H1 (cell line): ENCODE measurements around the gene FMNL2. TPM values are rescaled to one million over a fixed set of nuclear protein-coding genes. Genes with fewer than 3 reads are reported as not detected.

Experiments
- JUN ChIP-seq: IDR thresholded peaks from 2 replicates; pipeline ENCODE4 v1.6.1; 2011; ENCODE audit warnings: low read depth, mild to moderate bottlenecking, improper control_type of control experiment, low read length
- NRF1 ChIP-seq: IDR thresholded peaks from 2 replicates; pipeline ENCODE4 v1.6.1; 2011; ENCODE audit warnings: mild to moderate bottlenecking, low read depth, low read length, improper control_type of control experiment
- PHF8 ChIP-seq: fragments of 200-600 bp; sonication (generic); conservative IDR thresholded peaks from 2 replicates; pipeline ENCODE4 v1.7.1; 2012; ENCODE audit warnings: low read depth, mild to moderate bottlenecking, inconsistent platforms, low read length, moderate library complexity
- POU5F1 ChIP-seq: IDR thresholded peaks from 2 replicates; pipeline ENCODE4 v1.6.1; 2011; ENCODE audit warnings: low read depth, mild to moderate bottlenecking, low read length, moderate library complexity
- ZNF274 ChIP-seq: IDR thresholded peaks from 2 replicates; pipeline ENCODE4 v1.7.0; 2012; ENCODE audit warnings: low read length, borderline replicate concordance; ENCODE audit errors: extremely low read depth
- polyA plus RNA-seq, 7 experiments: library from polyadenylated mRNA; depleted of rRNA in 3 of 7; stranded (reverse) in 5 of 7; unstranded in 2 of 7; fragments of >200 nt in 5 of 7; fragments of 200-250 nt in 2 of 7; gene quantifications; 1 replicate in 5 of 7; 2 replicates in 1 of 7; 4 replicates in 1 of 7; pipeline versions ENCODE4 v1.2.1 to v1.2.3, GENCODE V29; 2011 to 2013; ENCODE audit warnings: missing spikeins in 2 of 7, mixed read lengths in 2 of 7
- total RNA-seq: library from RNA; stranded (reverse); fragmentation: NEBNext Ultra II Directional; extraction: Animal tissue kit (Norgen Biotek cat#: 25700); gene quantifications from 2 replicates; pipeline ENCODE4 v1.2.1, GENCODE V29; 2021

FMNL2 gene
- total and polyA plus RNA-seq, 2 of the 8 experiments (the other 6 are each of a cell fraction or from before 2014, with no cell fraction given) = 15.5 to 45.1 TPM

- no peak for TF ChIP-seq PHF8
- TF ChIP-seq ZNF274 = no peak
- no peak for TF ChIP-seq NRF1
- TF ChIP-seq POU5F1 = no peak
- no peak for TF ChIP-seq JUN
Measured at GRCh38 chr2:152550386-152550785, 215.4 kb downstream of the FMNL2 start (continued).
